MM.1S (cell line): ENCODE data around the gene FOXO6.

Experiments
- DNase-seq: peaks from one replicate; pipeline ENCODE4 v3.0.0-alpha.2; 2015
- H2AFZ ChIP-seq: fragments of 300-600 bp; sonication (generic); 2 replicates; pipeline ENCODE4 v1.6.0; 2016; ENCODE audit warnings: antibody characterized with exemption, low read length
- H3F3A ChIP-seq: fragments of 300-600 bp; sonication (generic); 2 replicates; pipeline ENCODE4 v1.6.1; 2016; ENCODE audit warnings: mild to moderate bottlenecking, antibody characterized with exemption, low read length, moderate library complexity, mixed read lengths; ENCODE audit not compliant: insufficient read depth
- H3K27ac ChIP-seq: fragments of 300-600 bp; sonication (generic); 2 replicates; pipeline ENCODE4 v1.5.1; 2016; ENCODE audit warnings: mild to moderate bottlenecking, low read length
- H3K27me3 ChIP-seq: fragments of 300-600 bp; sonication (generic); replicated peaks from 2 replicates; pipeline ENCODE4 v1.6.0; 2016; ENCODE audit warnings: low read length; ENCODE audit not compliant: insufficient read depth
- H3K36me3 ChIP-seq: fragments of 300-600 bp; sonication (generic); replicated peaks from 2 replicates; pipeline ENCODE4 v1.6.1; 2016; ENCODE audit warnings: mild to moderate bottlenecking, low read length, mixed read lengths; ENCODE audit not compliant: insufficient read depth
- H3K4me1 ChIP-seq: fragments of 300-600 bp; sonication (generic); 2 replicates; pipeline ENCODE4 v1.6.1; 2016; ENCODE audit warnings: low read length, mixed read lengths
- H3K4me2 ChIP-seq: fragments of 300-600 bp; sonication (generic); 2 replicates; pipeline ENCODE4 v1.6.0; 2016; ENCODE audit warnings: low read depth, low read length
- H3K4me3 ChIP-seq: fragments of 300-600 bp; sonication (generic); 2 replicates; pipeline ENCODE4 v1.5.1; 2016; ENCODE audit warnings: low read length, mixed read lengths
- H3K79me2 ChIP-seq: fragments of 300-600 bp; sonication (generic); 2 replicates; pipeline ENCODE4 v1.6.1; 2016; ENCODE audit warnings: mixed run types, low read length, mixed read lengths
- H3K9ac ChIP-seq: fragments of 300-600 bp; sonication (generic); 2 replicates; pipeline ENCODE4 v1.6.1; 2016; ENCODE audit warnings: low read length, mixed read lengths
- H3K9me2 ChIP-seq: fragments of 300-600 bp; sonication (generic); replicated peaks from 2 replicates; pipeline ENCODE4 v1.6.1; 2016; ENCODE audit warnings: mild to moderate bottlenecking, low read length, mixed read lengths; ENCODE audit not compliant: insufficient read depth
- H3K9me3 ChIP-seq: fragments of 300-600 bp; sonication (generic); replicated peaks from 2 replicates; pipeline ENCODE4 v1.6.1; 2016; ENCODE audit warnings: mild to moderate bottlenecking, low read length, mixed read lengths; ENCODE audit not compliant: insufficient read depth
- H4K20me1 ChIP-seq: fragments of 300-600 bp; sonication (generic); 2 replicates; pipeline ENCODE4 v1.6.1; 2016; ENCODE audit warnings: mild to moderate bottlenecking, low read length, moderate library complexity, mixed read lengths; ENCODE audit not compliant: insufficient read depth
- EZH2 ChIP-seq: fragments of 300-600 bp; sonication (generic); optimal IDR thresholded peaks from 2 replicates; pipeline ENCODE3; 2017; ENCODE audit warnings: low read depth, mild to moderate bottlenecking, antibody characterized with exemption, low read length, mixed read lengths
- EZH2phosphoT487 ChIP-seq: fragments of 300-600 bp; sonication (generic); IDR thresholded peaks from 2 replicates; pipeline ENCODE4 v1.6.1; 2018; ENCODE audit warnings: antibody characterized with exemption, low read length
- TF ChIP-seq, protein P1 (sequence below): fragments of 300-600 bp; sonication (generic); IDR thresholded peaks from 2 replicates; pipeline ENCODE4 v1.5.1; 2016; ENCODE audit warnings: antibody characterized with exemption, low read length, mixed read lengths

The FOXO6 gene

DNA sequence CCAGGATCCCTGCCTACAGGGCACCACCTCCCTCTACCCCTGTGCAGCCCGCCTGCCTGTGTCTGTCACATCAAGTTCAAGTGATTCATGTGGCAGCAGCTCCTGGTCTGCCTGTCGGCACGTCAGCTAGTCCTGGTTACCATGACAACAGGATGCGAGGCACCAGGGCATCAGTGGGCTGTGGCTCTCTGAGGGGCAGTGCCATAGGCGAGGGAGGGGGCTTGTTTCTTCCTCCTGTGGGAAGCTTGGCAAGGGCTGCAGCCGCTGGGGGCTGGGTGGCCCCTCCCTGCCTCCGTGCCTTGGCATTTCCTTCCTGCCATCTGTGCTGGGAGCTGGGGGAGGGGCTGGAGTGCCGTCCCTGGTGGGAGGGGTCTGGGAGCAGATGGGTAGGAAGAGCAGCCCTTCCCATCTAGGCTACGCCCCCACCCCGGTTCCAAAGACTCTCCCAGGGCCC is 43.1 kb downstream of the FOXO6 start:
- Histone ChIP-seq H3K79me2 (no peaks in the 10 kb centered on the region), H3K4me3 (no peak overlapping the region), H3K27ac (no peak overlapping the region), H3K36me3 (no peaks in the 10 kb centered on the region), H3K4me1 (no peaks in the 10 kb centered on the region), H3K4me2 (no peak overlapping the region), H3K9me2 (no peaks in the 10 kb centered on the region), H3F3A (no peaks in the 10 kb centered on the region), H2AFZ (no peak overlapping the region), H4K20me1 (no peaks in the 10 kb centered on the region), H3K9me3 (no peaks in the 10 kb centered on the region), H3K9ac (no peak overlapping the region), H3K27me3 (peaks cover 22% of the 10 kb centered on the region)
- no peak for TF ChIP-seq EZH2phosphoT487
- no peak for TF ChIP-seq EZH2
- TF ChIP-seq, protein P1, sequence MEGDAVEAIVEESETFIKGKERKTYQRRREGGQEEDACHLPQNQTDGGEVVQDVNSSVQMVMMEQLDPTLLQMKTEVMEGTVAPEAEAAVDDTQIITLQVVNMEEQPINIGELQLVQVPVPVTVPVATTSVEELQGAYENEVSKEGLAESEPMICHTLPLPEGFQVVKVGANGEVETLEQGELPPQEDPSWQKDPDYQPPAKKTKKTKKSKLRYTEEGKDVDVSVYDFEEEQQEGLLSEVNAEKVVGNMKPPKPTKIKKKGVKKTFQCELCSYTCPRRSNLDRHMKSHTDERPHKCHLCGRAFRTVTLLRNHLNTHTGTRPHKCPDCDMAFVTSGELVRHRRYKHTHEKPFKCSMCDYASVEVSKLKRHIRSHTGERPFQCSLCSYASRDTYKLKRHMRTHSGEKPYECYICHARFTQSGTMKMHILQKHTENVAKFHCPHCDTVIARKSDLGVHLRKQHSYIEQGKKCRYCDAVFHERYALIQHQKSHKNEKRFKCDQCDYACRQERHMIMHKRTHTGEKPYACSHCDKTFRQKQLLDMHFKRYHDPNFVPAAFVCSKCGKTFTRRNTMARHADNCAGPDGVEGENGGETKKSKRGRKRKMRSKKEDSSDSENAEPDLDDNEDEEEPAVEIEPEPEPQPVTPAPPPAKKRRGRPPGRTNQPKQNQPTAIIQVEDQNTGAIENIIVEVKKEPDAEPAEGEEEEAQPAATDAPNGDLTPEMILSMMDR, result no peak
- no peak for DNase-seq

DNA sequence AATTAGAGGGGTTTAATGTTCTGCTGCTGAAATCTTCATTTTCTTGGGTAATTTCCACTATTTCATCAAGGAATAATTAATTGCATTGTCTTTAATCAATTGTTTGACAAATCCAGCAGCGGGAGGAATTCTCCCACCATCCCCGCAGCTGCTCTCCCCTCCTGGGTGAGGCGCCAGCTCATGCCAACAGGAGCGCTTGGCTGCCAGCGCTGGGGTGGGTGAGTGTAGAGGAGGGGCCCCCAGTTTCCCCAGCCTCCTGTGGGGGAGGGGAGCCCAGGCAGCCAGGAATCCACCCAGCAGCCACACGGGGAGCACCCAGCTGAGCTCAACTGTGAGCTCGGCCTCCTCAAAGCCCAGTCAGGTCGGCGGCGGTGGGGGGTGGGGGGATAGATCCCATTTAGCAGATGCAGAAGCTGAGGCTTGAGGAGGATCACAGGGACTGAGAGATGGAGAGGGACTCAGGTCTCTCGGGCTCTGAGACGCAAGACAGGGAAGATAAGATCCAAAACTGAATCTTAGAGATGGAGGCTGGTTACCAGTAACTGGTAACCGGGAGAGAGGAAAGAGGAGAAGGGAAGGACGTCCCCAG is 46.5 kb downstream of the FOXO6 start:
- DNase-seq, result no peak
- TF ChIP-seq EZH2, result no peak
- TF ChIP-seq, protein P1, result no peak
- no peak overlapping the region for H3K9ac ChIP-seq

DNA sequence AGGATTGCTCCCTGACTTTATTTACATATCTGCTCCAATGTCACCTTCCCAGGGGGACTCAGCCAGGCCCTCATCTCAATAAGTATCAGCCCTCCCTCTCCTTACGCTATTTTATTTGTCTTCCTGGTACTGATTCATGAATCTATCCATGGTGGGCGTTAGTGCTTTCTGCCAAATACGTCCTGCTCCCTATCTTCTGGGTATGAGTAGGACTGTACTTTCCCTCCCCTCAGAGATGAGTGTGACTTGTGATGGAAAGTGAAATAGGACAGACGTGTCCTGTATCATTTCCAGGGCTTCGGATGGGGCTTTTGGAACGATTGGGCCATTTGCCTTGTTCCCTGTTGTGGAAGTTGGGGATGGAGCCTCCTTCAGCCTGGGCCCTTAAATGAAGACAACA is 47.5 kb downstream of the FOXO6 start:
- Histone ChIP-seq H3K4me1 (no peaks in the 10 kb centered on the region), H3F3A (no peaks in the 10 kb centered on the region), H3K36me3 (no peaks in the 10 kb centered on the region), H3K27ac (no peak overlapping the region), H3K9me3 (no peaks in the 10 kb centered on the region), H3K79me2 (no peaks in the 10 kb centered on the region), H4K20me1 (no peaks in the 10 kb centered on the region), H2AFZ (no peak overlapping the region), H3K9me2 (no peaks in the 10 kb centered on the region), H3K27me3 (peaks cover 41% of the 10 kb centered on the region), H3K9ac (no peak overlapping the region), H3K4me3 (no peak overlapping the region), H3K4me2 (no peak overlapping the region)
- DNase-seq, result no peak
- TF ChIP-seq, protein P1, result no peak
- no peak for TF ChIP-seq EZH2
- TF ChIP-seq EZH2phosphoT487, result no peak

More for the DNA sequence above, 46.5 kb downstream of the FOXO6 start:
- Histone ChIP-seq H3K79me2 (no peaks in the 10 kb centered on the region), H3K9me2 (no peaks in the 10 kb centered on the region), H3K36me3 (no peaks in the 10 kb centered on the region), H3F3A (no peaks in the 10 kb centered on the region), H3K4me1 (no peaks in the 10 kb centered on the region), H3K27me3 (peaks cover 41% of the 10 kb centered on the region), H4K20me1 (no peaks in the 10 kb centered on the region), H3K9me3 (no peaks in the 10 kb centered on the region), H3K4me2 (no peak overlapping the region), H3K4me3 (no peak overlapping the region), H2AFZ (no peak overlapping the region), H3K27ac (no peak overlapping the region)
